H1 (cell line): Measurements from ENCODE around the gene SP4. TPM values are rescaled to one million over a fixed set of nuclear protein-coding genes. Genes with fewer than 3 reads are reported as not detected.

Experiments used
- CTCF ChIA-PET: fragments of 300-600 bp; sonication (Branson Sonifier 250); formaldehyde crosslinking; loops from one replicate; lab custom pipeline; 2021; ENCODE audit not compliant: partially characterized antibody; lab: Charles Lee
- POLR2A ChIA-PET: fragments of 300-600 bp; sonication (Branson Sonifier 250); formaldehyde crosslinking; loops from one replicate; lab custom pipeline; 2021; ENCODE audit warnings: inconsistent platforms; ENCODE audit not compliant: partially characterized antibody; lab: Charles Lee
- DNase-seq, 2 experiments: peaks; one replicate each; pipeline versions ENCODE4 v3.0.0 to v3.0.0-alpha.2; 2010 to 2022; ENCODE audit warnings: low spot score in 2 of 2, low read depth in 1 of 2, mixed read lengths in 1 of 2
- FAIRE-seq: peaks from 2 replicates; lab custom pipeline; 2011; peaks lifted over from hg19 to GRCh38; lab: Jason Lieb, UNC
- H2AFZ ChIP-seq: 2 replicates; pipeline ENCODE4 v1.8.1; 2012; ENCODE audit warnings: low read length, inconsistent platforms
- H2AK5ac ChIP-seq: 2 replicates; pipeline ENCODE4 v1.6.1; 2013; ENCODE audit warnings: low read depth, low read length
- H2BK120ac ChIP-seq: replicated peaks from 2 replicates; pipeline ENCODE3; 2013; ENCODE audit warnings: low read depth, low read length, inconsistent platforms
- H2BK12ac ChIP-seq: 2 replicates; pipeline ENCODE4 v1.6.1; 2013; ENCODE audit warnings: low read depth, low read length
- H2BK15ac ChIP-seq: 2 replicates; pipeline ENCODE4 v1.6.1; 2013; ENCODE audit warnings: low read length
- H2BK20ac ChIP-seq: 2 replicates; pipeline ENCODE4 v1.6.1; 2013; ENCODE audit warnings: low read length
- H2BK5ac ChIP-seq: 2 replicates; pipeline ENCODE4 v1.6.1; 2013; ENCODE audit warnings: low read depth, low read length
- H3K14ac ChIP-seq: 2 replicates; pipeline ENCODE4 v1.6.1; 2013; ENCODE audit warnings: inconsistent platforms; ENCODE audit not compliant: insufficient read length
- H3K18ac ChIP-seq: 2 replicates; pipeline ENCODE4 v1.6.1; 2013; ENCODE audit warnings: low read length; ENCODE audit errors: extremely low read depth
- H3K23ac ChIP-seq: 2 replicates; pipeline ENCODE4 v1.6.1; 2013; ENCODE audit warnings: inconsistent platforms; ENCODE audit not compliant: insufficient read length
- H3K23me2 ChIP-seq: 2 replicates; pipeline ENCODE4 v1.6.1; 2013; ENCODE audit warnings: low read depth, low read length
- H3K27ac ChIP-seq: 2 replicates; pipeline ENCODE4 v1.6.1; 2011; ENCODE audit warnings: low read depth, low read length, inconsistent platforms
- H3K27me3 ChIP-seq, 4 experiments: replicated peaks in 1 of 4; 1 replicate in 1 of 4; 2 replicates in 3 of 4; pipeline versions ENCODE4 v1.6.1 to v1.8.1; 2011 to 2013; ENCODE audit warnings: low read length in 3 of 4, mild to moderate bottlenecking in 3 of 4, inconsistent platforms in 2 of 4, mixed read lengths in 2 of 4, moderate library complexity in 1 of 4; ENCODE audit not compliant: control insufficient read depth in 3 of 4, insufficient read depth in 3 of 4; ENCODE audit errors: extremely low read depth in 1 of 4
- H3K36me3 ChIP-seq, 4 experiments: 2 replicates each; pipeline versions ENCODE4 v1.6.1 to v1.8.1; 2011 to 2013; ENCODE audit warnings: mild to moderate bottlenecking in 4 of 4, low read length in 3 of 4, moderate library complexity in 2 of 4, control low read depth in 1 of 4, inconsistent platforms in 1 of 4; ENCODE audit not compliant: insufficient read depth in 4 of 4, control insufficient read depth in 2 of 4
- H3K4ac ChIP-seq: replicated peaks from 2 replicates; pipeline ENCODE3; 2013; ENCODE audit warnings: low read length, low read depth, mixed read lengths, inconsistent platforms; ENCODE audit not compliant: insufficient read length
- H3K4me1 ChIP-seq, 4 experiments: replicated peaks in 1 of 4; 1 replicate in 1 of 4; 2 replicates in 3 of 4; pipeline versions ENCODE4 v1.6.1 to v1.8.1; 2011 to 2013; ENCODE audit warnings: low read length in 3 of 4, inconsistent platforms in 2 of 4, mixed read lengths in 1 of 4; ENCODE audit not compliant: insufficient read depth in 4 of 4, control insufficient read depth in 3 of 4
- H3K4me2 ChIP-seq, 2 experiments: 2 replicates each; pipeline versions ENCODE4 v1.6.1 to v1.8.1; 2011 to 2013; ENCODE audit warnings: low read depth in 2 of 2, low read length in 2 of 2, control low read depth in 1 of 2, inconsistent platforms in 1 of 2, mild to moderate bottlenecking in 1 of 2; ENCODE audit not compliant: insufficient read depth in 1 of 2
- H3K4me3 ChIP-seq, 4 experiments: fragments of 200-600, 300-600 bp in 1 of 4; sonication (generic), shearing (Covaris generic), sonication (Bioruptor Twin) in 1 of 4; 2 replicates each; pipeline versions ENCODE4 v1.5.1 to v1.8.1; 2011 to 2016; ENCODE audit warnings: low read length in 4 of 4, low read depth in 3 of 4, control low read depth in 2 of 4, inconsistent platforms in 2 of 4, mild to moderate bottlenecking in 2 of 4, mixed read lengths in 1 of 4, moderate library complexity in 1 of 4; ENCODE audit not compliant: insufficient read depth in 2 of 4; ENCODE audit errors: extremely low read depth in 1 of 4
- H3K56ac ChIP-seq: replicated peaks from 2 replicates; pipeline ENCODE3; 2013; ENCODE audit warnings: low read depth, mild to moderate bottlenecking, mixed read lengths, low read length, inconsistent platforms; ENCODE audit not compliant: insufficient read length
- H3K79me1 ChIP-seq: 2 replicates; pipeline ENCODE4 v1.6.1; 2013; ENCODE audit warnings: low read depth, low read length, control low read depth
- H3K79me2 ChIP-seq, 2 experiments: 2 replicates each; pipeline versions ENCODE4 v1.6.1 to v1.8.1; 2012 to 2013; ENCODE audit warnings: low read length in 2 of 2, mild to moderate bottlenecking in 2 of 2, inconsistent platforms in 1 of 2; ENCODE audit not compliant: insufficient read depth in 2 of 2, control insufficient read depth in 1 of 2
- H3K9ac ChIP-seq, 4 experiments: replicated peaks in 1 of 4; 1 replicate in 1 of 4; 2 replicates in 3 of 4; pipeline versions ENCODE4 v1.6.1 to v1.8.1; 2011 to 2013; ENCODE audit warnings: low read depth in 3 of 4, low read length in 3 of 4, control low read depth in 2 of 4, mild to moderate bottlenecking in 2 of 4, moderate library complexity in 2 of 4, inconsistent platforms in 1 of 4; ENCODE audit errors: extremely low read depth in 1 of 4
- H3K9me3 ChIP-seq, 2 experiments: 2 replicates each; pipeline versions ENCODE4 v1.6.1 to v1.8.1; 2012 to 2013; ENCODE audit warnings: mild to moderate bottlenecking in 2 of 2, moderate library complexity in 2 of 2, control low read depth in 1 of 2, inconsistent platforms in 1 of 2, low read depth in 1 of 2, low read length in 1 of 2, mixed read lengths in 1 of 2; ENCODE audit not compliant: insufficient read depth in 2 of 2
- H4K20me1 ChIP-seq, 2 experiments: replicated peaks in 1 of 2; 2 replicates each; pipeline versions ENCODE3 to v1.8.1; 2011 to 2013; ENCODE audit warnings: inconsistent platforms in 2 of 2, low read length in 2 of 2, mild to moderate bottlenecking in 1 of 2; ENCODE audit not compliant: insufficient read depth in 2 of 2, control insufficient read depth in 1 of 2
- H4K5ac ChIP-seq: 2 replicates; pipeline ENCODE4 v1.6.1; 2013; ENCODE audit warnings: low read length, low read depth, mixed read lengths, inconsistent platforms; ENCODE audit not compliant: insufficient read length
- H4K8ac ChIP-seq: 2 replicates; pipeline ENCODE4 v1.8.0; 2013; ENCODE audit warnings: mild to moderate bottlenecking, moderate library complexity, low read length, inconsistent platforms; ENCODE audit not compliant: insufficient read depth; ENCODE audit errors: extremely low read depth
- H4K91ac ChIP-seq: replicated peaks from 2 replicates; pipeline ENCODE3; 2013; ENCODE audit warnings: low read length, mixed read lengths, inconsistent platforms; ENCODE audit not compliant: insufficient read length
- CTBP2 ChIP-seq: IDR thresholded peaks from 2 replicates; pipeline ENCODE4 v1.7.0; 2011; ENCODE audit warnings: borderline replicate concordance, mild to moderate bottlenecking, moderate library complexity, mixed read lengths, low read length; ENCODE audit not compliant: insufficient read depth, insufficient read length
- RBBP5 ChIP-seq: IDR thresholded peaks from 2 replicates; pipeline ENCODE4 v1.7.1; 2012; ENCODE audit warnings: low read depth, mild to moderate bottlenecking, inconsistent platforms, low read length, moderate library complexity, borderline replicate concordance
- SIRT6 ChIP-seq: IDR thresholded peaks from one replicate; pipeline ENCODE4 v1.7.1; 2012; ENCODE audit warnings: low read length, inconsistent platforms
- SUZ12 ChIP-seq: fragments of 200-600 bp; sonication (generic); IDR thresholded peaks from 2 replicates; pipeline ENCODE4 v1.6.1; 2012; ENCODE audit warnings: mild to moderate bottlenecking, inconsistent platforms, low read length, moderate library complexity, mixed read lengths
- TEAD4 ChIP-seq: IDR thresholded peaks from 2 replicates; pipeline ENCODE4 v1.6.1; 2012; ENCODE audit warnings: low read depth, low read length, inconsistent platforms, mixed read lengths
- polyA plus RNA-seq, 7 experiments: library from polyadenylated mRNA; depleted of rRNA in 3 of 7; stranded (reverse) in 5 of 7; unstranded in 2 of 7; fragments of >200 nt in 5 of 7; fragments of 200-250 nt in 2 of 7; gene quantifications; 1 replicate in 5 of 7; 2 replicates in 1 of 7; 4 replicates in 1 of 7; pipeline versions ENCODE4 v1.2.1 to v1.2.3, GENCODE V29; 2011 to 2013; ENCODE audit warnings: missing spikeins in 2 of 7, mixed read lengths in 2 of 7
- total RNA-seq: library from RNA; stranded (reverse); fragmentation: NEBNext Ultra II Directional; extraction: Animal tissue kit (Norgen Biotek cat#: 25700); gene quantifications from 2 replicates; pipeline ENCODE4 v1.2.1, GENCODE V29; 2021
- TF ChIP-seq, protein P1 (sequence below): IDR thresholded peaks from 2 replicates; pipeline ENCODE4 v1.6.1; 2012; ENCODE audit warnings: low read length, inconsistent platforms

The SP4 gene
- total and polyA plus RNA-seq, 2 of the 8 experiments (the other 6 are each of a cell fraction or from before 2014, with no cell fraction given) = 10.0 to 24.0 TPM

DNA sequence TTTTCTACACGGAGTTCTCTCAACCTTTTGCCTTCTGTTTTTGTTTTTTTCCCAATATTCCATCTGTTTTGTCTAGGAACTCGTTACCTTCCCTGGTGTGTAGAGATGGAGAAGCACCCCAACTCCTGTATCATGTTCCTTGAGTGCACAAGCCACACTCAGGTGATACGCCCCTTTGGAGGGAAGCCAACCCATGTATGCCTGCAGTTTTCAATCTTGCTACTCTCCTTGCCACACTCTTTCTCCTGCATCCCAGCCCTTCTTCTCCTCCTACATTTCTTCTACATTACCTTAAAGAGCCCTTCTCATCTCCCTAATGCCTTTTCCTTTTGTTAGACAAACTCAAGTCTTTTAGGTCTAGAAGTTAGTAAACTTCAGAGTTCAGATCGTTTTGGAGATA, 10.2 kb upstream of the SP4 start (continued):
- TF ChIP-seq SIRT6 = no peak

DNA sequence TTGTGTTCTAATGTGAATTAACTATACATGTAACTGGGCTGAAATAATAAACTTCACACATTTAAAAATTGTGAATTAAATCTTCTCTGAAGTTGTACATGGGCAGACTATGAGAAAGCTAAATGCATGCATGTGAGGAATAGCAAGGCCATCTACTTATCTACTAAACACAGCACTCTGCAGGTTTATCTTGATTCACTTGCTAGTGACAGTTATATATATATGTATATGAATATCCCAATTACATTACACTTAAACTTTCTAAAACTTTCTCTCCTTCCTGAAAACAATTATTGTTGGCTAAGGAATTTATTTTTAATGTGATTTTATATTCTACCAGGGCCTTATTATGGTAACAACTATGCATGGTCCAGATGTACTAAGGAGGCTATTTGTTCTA, 5.1 kb upstream of the SP4 start:
- Histone ChIP-seq H2BK12ac (no peak overlapping the region), H4K91ac (no peak overlapping the region), H2BK5ac (no peak overlapping the region), H3K14ac (no peak overlapping the region), H3K4me3 (no peak overlapping the region), H4K20me1 (no peaks in the 10 kb centered on the region), H3K23me2 (peaks cover 8% of the 10 kb centered on the region), H2AFZ (no peak overlapping the region), H4K5ac (no peak overlapping the region), H3K27ac (no peak overlapping the region), H2BK15ac (no peak overlapping the region), H3K18ac (no peak overlapping the region), H2AK5ac (no peak overlapping the region), H3K56ac (no peak overlapping the region), H4K8ac (no peak overlapping the region), H3K4me1 (peaks cover 5 to 9% (median 7%) of the 10 kb centered on the region in 4 experiments), H3K79me2 (no peaks in the 10 kb centered on the region), H3K9ac (no peak overlapping the region), H3K36me3 (no peaks in the 10 kb centered on the region), H3K23ac (no peak overlapping the region), H3K9me3 (no peaks in the 10 kb centered on the region), H3K27me3 (no peaks in the 10 kb centered on the region), H2BK20ac (no peak overlapping the region), H2BK120ac (no peak overlapping the region), H3K4me2 (no peak overlapping the region), H3K4ac (no peak overlapping the region), H3K79me1 (no peaks in the 10 kb centered on the region)
- ChIA-PET CTCF (interaction anchor here (0.7 to 1.8 kb wide), 3 partner anchors 50 to 84 kb away, joined by 3 to 6 read pairs (median 4); no protein-coding TSS in a partner anchor), POLR2A (no interaction called here)
- FAIRE-seq (no peak), DNase-seq (no peak)
- TF ChIP-seq CTBP2 = no peak
- TF ChIP-seq TEAD4 = no peak
- TF ChIP-seq, protein P1, sequence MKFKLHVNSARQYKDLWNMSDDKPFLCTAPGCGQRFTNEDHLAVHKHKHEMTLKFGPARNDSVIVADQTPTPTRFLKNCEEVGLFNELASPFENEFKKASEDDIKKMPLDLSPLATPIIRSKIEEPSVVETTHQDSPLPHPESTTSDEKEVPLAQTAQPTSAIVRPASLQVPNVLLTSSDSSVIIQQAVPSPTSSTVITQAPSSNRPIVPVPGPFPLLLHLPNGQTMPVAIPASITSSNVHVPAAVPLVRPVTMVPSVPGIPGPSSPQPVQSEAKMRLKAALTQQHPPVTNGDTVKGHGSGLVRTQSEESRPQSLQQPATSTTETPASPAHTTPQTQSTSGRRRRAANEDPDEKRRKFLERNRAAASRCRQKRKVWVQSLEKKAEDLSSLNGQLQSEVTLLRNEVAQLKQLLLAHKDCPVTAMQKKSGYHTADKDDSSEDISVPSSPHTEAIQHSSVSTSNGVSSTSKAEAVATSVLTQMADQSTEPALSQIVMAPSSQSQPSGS = no peak
- no peak for TF ChIP-seq SUZ12
- no peak for TF ChIP-seq RBBP5
